ENCODE data around the gene RIC1. TPM values are rescaled to one million over a fixed set of nuclear protein-coding genes. Genes with fewer than 3 reads are reported as not detected.

Gene RIC1
- total RNA-seq, 1 experiment from 2014 or later: 18.6 TPM

DNA sequence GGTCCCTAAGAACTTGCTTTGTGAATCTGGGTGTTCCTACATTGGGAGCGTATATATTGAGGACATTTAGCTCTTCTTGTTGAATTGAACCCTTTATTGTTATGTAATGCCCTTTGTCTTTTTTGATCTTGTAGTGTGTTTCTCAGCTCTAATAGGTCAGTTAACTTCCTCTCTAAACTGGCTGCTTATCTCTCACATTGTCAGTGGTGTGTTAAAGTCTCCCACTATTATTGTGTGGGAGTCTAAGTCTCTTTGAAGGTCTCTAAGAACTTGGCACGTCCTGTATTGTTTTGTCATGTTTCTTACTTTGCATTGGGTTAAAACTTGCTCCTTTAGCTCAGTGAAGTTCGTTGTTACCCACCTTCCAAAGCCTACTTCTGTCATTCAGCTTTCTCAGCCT, 36.2 kb downstream of the RIC1 start:
- ChIA-PET POLR2A (no interaction called here), CTCF (no interaction called here)
- peaks cover 22% of the 10 kb centered on the region for H3K36me3 Mint-ChIP-seq (ENCODE audit: insufficient read depth, unreplicated experiment)
- H3K27me3 Mint-ChIP-seq (ENCODE audit: insufficient read depth, unreplicated experiment): no peaks in the 10 kb centered on the region
- no peaks in the 10 kb centered on the region for H3K36me3 ChIP-seq (ENCODE audit: control insufficient read depth, insufficient read depth, low read length)
- intact Hi-C loops (cut with micrococcal nuclease; ENCODE audit: unreplicated experiment): no loop called here
- no peak for DNase-seq
- BruUV-seq (replicated peaks): no TSS peak
- no peak for TF ChIP-seq CTCF (IDR thresholded peaks at IDR 0.05; ENCODE audit: insufficient read depth in 1 of 2, low read depth in 1 of 2, low read length in 1 of 2, severe bottlenecking in 1 of 2, unreplicated experiment in 1 of 2)
- no peak overlapping the region for H3K4me3 Mint-ChIP-seq (ENCODE audit: unreplicated experiment)
- peaks cover 12% of the 10 kb centered on the region for H3K4me1 Mint-ChIP-seq (ENCODE audit: low read depth, unreplicated experiment)
- no peaks in the 10 kb centered on the region for H3K4me1 ChIP-seq
- no peaks in the 10 kb centered on the region for H3K9me3 ChIP-seq
- peaks cover 19% of the 10 kb centered on the region for H3K9me3 Mint-ChIP-seq (ENCODE audit: unreplicated experiment)
- no peak overlapping the region for H3K4me3 ChIP-seq (ENCODE audit: low read depth, low read length)
- H3K27me3 ChIP-seq (replicated peaks; ENCODE audit: control insufficient read depth, insufficient read depth, low read length): no peaks in the 10 kb centered on the region
- H3K27ac Mint-ChIP-seq (ENCODE audit: unreplicated experiment): no peak overlapping the region

- Histone ChIP-seq H3K9me3 (no peaks in the 10 kb centered on the region), H3K4me3 (ENCODE audit: low read depth, low read length) (no peak overlapping the region), H3K36me3 (ENCODE audit: control insufficient read depth, insufficient read depth, low read length) (no peaks in the 10 kb centered on the region), H3K4me1 (peaks cover 6% of the 10 kb centered on the region; the same call in 1 of the 2 replicates), H3K27me3 (replicated peaks; ENCODE audit: control insufficient read depth, insufficient read depth, low read length) (no peaks in the 10 kb centered on the region)
- Mint-ChIP-seq H3K9me3 (ENCODE audit: unreplicated experiment) (peaks cover 13% of the 10 kb centered on the region), H3K27me3 (ENCODE audit: insufficient read depth, unreplicated experiment) (no peaks in the 10 kb centered on the region), H3K4me3 (ENCODE audit: unreplicated experiment) (no peak overlapping the region), H3K36me3 (ENCODE audit: insufficient read depth, unreplicated experiment) (peaks cover 16% of the 10 kb centered on the region), H3K27ac (ENCODE audit: unreplicated experiment) (no peak overlapping the region), H3K4me1 (ENCODE audit: low read depth, unreplicated experiment) (peaks cover 18% of the 10 kb centered on the region)
- CTCF ChIA-PET: no interaction called here
- POLR2A ChIA-PET: no interaction called here
- intact Hi-C loops (cut with micrococcal nuclease; ENCODE audit: unreplicated experiment): no loop called here
- DNase-seq: no peak
- TF ChIP-seq CTCF (IDR thresholded peaks at IDR 0.05; ENCODE audit: insufficient read depth in 1 of 2, low read depth in 1 of 2, low read length in 1 of 2, severe bottlenecking in 1 of 2, unreplicated experiment in 1 of 2): no peak
- BruUV-seq (replicated peaks): no TSS peak
These were observed 38.5 kb downstream of the RIC1 start for GRCh38 chr9:5667391-5667790.

DNA sequence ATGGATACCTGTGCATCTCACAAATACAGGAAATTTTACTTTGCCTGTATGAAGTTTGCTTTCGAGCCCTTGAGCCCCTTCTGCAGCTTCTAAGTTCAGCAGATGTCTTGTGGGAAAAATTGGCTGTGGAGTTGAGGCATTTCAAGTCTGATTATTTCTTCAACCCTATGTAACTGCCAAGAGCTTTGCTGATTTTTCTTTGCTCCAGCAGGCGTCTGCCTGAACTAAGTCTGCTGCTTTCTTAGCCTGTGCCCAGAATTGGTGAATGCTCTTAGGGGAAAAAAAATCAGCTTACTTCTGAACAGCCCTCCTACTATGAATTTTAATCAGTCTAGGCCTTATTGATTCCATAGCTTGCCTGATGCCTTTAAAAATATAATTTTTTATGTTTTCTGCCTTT, 41.2 kb downstream of the RIC1 start:
- intact Hi-C loops (cut with micrococcal nuclease; ENCODE audit: unreplicated experiment): loop anchor here (5.0 kb wide), 1 partner anchor 38 kb away; no protein-coding TSS in a partner anchor
- POLR2A ChIA-PET: no interaction called here
- CTCF ChIA-PET: no interaction called here

More for the DNA sequence above, 41.2 kb downstream of the RIC1 start:
- no peak overlapping the region for H3K27ac Mint-ChIP-seq (ENCODE audit: unreplicated experiment)
- H3K27me3 Mint-ChIP-seq (ENCODE audit: insufficient read depth, unreplicated experiment): no peaks in the 10 kb centered on the region
- no peak overlapping the region for H3K4me3 Mint-ChIP-seq (ENCODE audit: unreplicated experiment)
- H3K4me1 Mint-ChIP-seq (ENCODE audit: low read depth, unreplicated experiment): peaks cover 21% of the 10 kb centered on the region
- Histone ChIP-seq H3K4me3 (ENCODE audit: low read depth, low read length) (no peak overlapping the region), H3K9me3 (no peaks in the 10 kb centered on the region), H3K4me1 (peaks cover 6% of the 10 kb centered on the region; the same call in 1 of the 2 replicates), H3K36me3 (ENCODE audit: control insufficient read depth, insufficient read depth, low read length) (no peaks in the 10 kb centered on the region), H3K27me3 (replicated peaks; ENCODE audit: control insufficient read depth, insufficient read depth, low read length) (no peaks in the 10 kb centered on the region)
- DNase-seq: no peak
- no peak for TF ChIP-seq CTCF (IDR thresholded peaks at IDR 0.05; ENCODE audit: insufficient read depth in 1 of 2, low read depth in 1 of 2, low read length in 1 of 2, severe bottlenecking in 1 of 2, unreplicated experiment in 1 of 2)
- peaks cover 20% of the 10 kb centered on the region for H3K36me3 Mint-ChIP-seq (ENCODE audit: insufficient read depth, unreplicated experiment)
- H3K9me3 Mint-ChIP-seq (ENCODE audit: unreplicated experiment): peaks cover 5% of the 10 kb centered on the region
- BruUV-seq (replicated peaks): no TSS peak

Measured in Caco-2 (cell line).